GM04504 (cell line): Measurements from ENCODE around the gene CDKAL1.

Experiments used
- DNase-seq: peaks from one replicate; pipeline ENCODE4 v3.0.0-alpha.2; 2012; ENCODE audit warnings: low read depth

The CDKAL1 gene

GRCh38 chr6:20877008-20877937, 343.0 kb downstream of the CDKAL1 start:
- DNase-seq: peak; percentile 82

DNA sequence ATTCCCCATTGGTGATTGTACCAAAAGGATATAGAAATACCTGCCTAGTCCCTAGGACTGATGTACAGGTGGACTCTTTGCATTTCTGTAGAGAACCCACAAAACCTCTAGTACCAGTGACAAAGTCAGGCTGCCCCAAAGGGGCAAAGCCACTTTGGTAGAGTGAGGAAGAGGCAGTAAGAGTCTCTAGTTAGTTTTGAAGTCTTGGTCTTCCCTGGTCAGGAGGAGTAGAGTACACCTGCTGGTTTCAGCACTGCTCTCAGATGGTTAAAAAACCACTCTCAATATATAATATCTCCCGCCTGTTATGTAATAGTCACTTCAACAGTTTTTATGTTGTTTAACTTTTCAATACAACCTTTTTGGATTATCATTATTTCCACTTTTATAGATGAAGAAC, 344.9 kb downstream of the CDKAL1 start:
- DNase-seq: no peak

GRCh38 chr6:20879526-20879925, 345.3 kb downstream of the CDKAL1 start:
- no peak for DNase-seq

- DNase-seq: no peak
Observed at GRCh38 chr6:20881365-20881764, 347.1 kb downstream of the CDKAL1 start.

GRCh38 chr6:20882014-20882413, 347.8 kb downstream of the CDKAL1 start:
- no peak for DNase-seq

- no peak for DNase-seq
Observed at GRCh38 chr6:20885076-20885475, 350.8 kb downstream of the CDKAL1 start.

DNA sequence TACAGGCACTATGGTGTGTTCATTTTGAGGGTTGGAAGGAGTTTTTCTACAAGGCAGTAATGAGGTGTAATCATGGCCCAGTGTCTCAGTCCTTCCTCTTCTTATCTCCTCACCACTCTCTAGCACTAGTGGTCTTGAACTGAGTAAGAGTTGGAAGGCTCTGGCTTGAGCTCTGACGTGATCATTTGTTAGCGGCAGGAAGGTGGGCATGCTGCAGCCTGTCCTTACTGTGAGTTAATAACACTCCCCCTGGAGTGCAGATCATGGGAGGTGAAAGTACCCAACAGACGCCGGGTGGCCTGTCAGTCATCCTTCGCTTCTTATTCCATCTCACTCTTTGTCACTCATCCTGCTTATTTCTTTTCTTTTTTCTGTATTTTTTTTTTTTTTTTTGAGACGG, 356.9 kb downstream of the CDKAL1 start:
- no peak for DNase-seq

- DNase-seq: no peak
Observed at GRCh38 chr6:20892365-20892764, 358.1 kb downstream of the CDKAL1 start.

GRCh38 chr6:20893412-20893811, 359.2 kb downstream of the CDKAL1 start:
- DNase-seq: no peak

DNA sequence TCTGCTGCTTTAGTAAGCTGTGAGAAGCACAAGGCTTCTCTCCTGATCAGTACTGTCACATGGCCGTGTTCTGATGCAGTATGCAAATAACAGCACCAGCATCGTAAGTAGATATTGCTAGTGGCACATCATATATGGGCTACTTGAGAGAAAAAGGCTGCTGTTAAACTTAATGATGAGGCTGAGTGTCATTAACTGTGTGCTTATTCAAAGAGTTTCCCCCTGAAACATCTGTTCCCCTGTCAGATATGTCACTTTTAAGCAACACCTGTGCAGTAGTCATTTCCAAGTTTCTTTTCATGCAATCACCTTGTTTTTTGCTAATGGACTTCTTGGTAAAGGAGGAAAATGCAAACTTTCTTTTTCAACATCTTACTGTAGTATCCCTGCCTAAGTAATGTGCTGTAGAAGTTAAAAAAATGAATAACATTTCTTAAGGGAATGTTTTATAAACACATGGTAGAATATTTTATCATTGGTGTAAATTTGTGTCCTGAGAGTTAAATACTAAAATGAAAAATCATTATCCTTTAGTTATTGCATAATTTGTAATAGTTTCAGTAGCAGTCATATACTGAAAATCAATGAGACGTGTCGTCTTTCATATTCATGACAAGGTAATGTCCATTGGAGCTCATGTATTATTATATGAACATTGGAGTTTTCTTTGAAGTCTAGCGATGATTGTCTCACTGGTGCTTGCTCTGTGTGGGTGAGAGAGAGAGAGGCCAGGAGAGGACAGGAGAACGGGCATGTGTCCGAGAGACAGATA, 366.3 kb downstream of the CDKAL1 start:
- no peak for DNase-seq

- no peak for DNase-seq
Observed at GRCh38 chr6:20905377-20905776, 371.1 kb downstream of the CDKAL1 start.

- DNase-seq: peak; percentile 28
Observed at GRCh38 chr6:20906945-20907344, 372.7 kb downstream of the CDKAL1 start.

DNA sequence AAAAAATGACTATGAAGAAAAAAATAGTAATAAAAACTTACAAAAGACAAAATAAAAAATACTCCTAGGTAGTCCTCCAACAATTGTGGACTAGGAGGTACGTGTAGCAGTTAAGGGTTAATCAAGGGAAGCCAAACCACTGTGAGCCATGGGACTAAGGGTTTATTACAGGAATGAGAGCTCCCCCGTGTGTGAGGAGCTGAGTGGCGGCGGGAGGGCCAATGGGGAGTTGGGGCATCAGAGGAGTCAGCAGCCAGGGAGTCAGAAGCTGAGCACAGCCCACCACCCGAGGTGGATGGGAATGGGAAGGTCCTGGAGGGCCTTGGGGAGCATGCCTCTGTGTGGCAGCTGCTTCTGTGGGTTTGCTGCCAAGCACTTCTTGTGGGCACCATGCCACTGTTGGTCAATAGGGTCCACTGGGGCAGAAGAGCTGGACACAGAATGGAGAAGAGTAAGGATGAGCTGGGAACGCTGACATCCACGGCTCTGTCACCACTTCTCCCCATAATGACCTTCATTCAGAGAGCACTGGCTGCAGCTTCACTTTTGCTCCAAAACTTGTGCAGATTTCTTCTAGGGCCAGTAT, 373.3 kb downstream of the CDKAL1 start:
- DNase-seq: no peak

DNA sequence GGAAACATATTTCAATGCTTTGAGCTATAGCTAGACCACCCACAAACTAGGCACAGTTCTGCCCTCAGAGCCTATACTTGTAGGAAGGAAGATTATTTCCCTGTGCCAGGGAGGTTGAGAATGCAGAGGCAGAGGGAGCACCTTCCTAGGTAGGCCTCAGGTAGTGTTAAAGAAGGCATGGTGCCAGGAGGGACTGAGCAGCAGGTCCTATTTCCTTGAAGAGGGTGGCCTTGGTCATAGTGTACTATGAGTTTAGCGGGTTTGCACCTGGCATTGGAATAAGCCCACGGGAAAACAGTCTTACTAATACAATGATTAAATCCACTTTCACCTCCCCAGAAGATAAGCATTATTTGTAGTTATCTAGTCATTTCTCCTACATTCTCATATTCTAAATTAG, 375.4 kb downstream of the CDKAL1 start:
- DNase-seq: no peak

DNA sequence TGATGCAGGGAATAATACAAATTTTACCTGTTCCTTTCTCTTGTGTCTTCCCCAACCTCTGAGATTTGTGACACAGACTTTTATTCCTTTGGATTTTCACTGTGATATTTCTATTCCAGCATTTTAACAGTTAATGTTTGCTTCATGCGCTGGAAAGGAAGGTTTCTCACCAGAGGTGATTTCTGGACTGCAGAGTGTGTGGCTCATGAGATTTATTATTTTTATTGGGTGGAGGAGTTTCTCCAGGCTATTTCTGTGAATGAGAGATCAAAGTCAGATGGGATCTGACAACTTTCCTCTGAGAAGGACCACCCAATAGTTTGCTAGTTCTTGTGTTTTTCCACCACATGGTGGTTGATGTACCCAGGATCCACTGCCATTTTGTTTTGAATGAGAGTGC, 377.5 kb downstream of the CDKAL1 start:
- DNase-seq: no peak

DNA sequence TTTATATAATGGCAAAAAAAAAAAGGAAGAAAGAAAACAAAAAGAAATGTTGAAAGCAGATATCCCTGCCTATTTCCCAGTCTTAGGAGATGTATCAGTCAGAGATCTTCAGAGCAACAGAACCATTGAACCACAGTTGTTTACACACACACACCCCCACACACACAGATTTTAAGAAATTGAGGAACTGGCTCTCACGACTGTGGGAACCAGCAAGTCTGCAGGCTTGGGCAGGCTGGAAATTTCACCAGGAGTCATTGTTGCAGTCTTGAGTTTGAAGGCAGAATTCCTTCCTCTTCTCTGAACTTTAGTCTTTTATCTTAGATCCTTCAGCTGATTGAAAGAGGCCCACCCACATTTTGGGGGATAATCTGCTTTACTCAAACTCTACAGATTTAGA, 380.9 kb downstream of the CDKAL1 start:
- DNase-seq: no peak

- DNase-seq: no peak
Observed at GRCh38 chr6:20915626-20916025, 381.4 kb downstream of the CDKAL1 start.

DNA sequence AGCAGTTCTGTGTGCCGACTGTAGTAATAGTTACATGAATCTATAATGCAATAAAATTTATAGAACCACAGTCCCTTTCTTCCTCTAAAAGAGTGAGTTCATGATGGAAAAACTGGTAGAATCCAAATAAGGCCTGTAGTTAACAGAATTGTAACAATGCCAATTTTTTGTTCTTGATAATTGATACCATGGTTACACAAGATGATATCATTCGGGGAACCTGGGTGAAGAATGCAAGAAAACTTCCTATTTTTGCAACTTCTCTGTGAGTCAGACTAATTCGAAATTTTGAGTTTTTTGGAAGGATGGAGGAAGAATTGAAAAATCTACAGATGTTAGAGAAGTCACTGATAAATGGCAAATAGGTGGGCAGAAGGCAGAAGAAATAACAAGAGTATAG, 381.8 kb downstream of the CDKAL1 start:
- peak; percentile 7 for DNase-seq

- no peak for DNase-seq
Observed at GRCh38 chr6:20918868-20919267, 384.6 kb downstream of the CDKAL1 start.

DNA sequence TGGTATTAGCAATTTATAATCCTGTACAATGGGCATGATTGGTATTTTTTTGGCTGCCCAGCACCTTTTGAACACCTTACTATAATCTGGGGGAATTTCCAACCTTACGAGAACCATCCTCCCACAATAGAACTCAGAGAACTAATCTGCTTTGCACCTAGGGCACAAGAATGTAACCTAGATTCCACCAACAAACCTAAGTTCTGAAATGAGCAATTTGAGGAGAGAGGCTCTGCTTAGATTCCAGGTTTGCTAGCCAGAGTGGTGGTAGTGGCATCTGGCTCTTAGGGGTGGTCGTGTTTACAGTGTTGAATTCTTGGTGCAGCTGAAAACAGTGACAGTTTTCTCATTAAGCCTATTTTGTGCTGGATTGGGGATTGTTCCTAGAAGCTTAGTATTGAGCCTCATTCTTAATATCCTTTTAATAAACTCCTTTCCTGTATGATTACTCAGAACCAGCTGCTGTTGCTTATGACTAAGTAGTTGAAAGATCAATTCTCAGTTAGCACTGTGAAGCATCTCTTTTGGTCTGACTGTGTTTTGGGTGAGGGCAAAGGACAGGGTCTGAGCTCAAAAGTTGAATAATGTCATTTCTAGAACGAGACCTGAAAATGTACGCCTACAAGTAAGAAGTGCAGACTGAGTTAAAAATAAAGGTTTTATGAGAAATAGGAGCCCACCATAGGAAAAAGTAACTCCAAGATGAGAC, 385.6 kb downstream of the CDKAL1 start:
- DNase-seq: no peak

- DNase-seq: no peak
Observed at GRCh38 chr6:20921578-20921977, 387.3 kb downstream of the CDKAL1 start.

DNA sequence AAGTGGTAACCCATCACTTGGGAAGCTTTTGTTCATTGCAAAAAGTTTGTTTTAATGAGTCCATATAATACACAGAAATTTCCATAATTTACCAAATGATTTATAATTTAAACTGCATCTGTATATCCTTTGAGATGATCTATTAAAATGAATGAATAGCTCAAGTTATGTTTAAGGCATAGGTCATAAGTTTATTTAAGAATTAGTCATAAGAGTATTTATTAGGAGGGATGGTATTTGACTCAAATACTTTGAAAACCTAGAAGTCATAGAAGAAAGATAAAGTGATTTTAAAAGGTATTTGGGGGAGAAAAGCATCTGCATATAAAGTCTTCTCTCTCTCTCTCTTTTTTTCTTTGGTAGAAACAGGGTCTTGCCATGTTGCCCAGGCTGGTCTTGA, 388.5 kb downstream of the CDKAL1 start:
- DNase-seq: no peak
